HepG2 (cell line): ENCODE results near the gene SNX21. TPM values are rescaled to one million over a fixed set of nuclear protein-coding genes. Genes with fewer than 3 reads are reported as not detected.
A peak's percentile ranks its signal among the peaks of the same experiment; 100 is the strongest.

ENCODE experiments used
- CCAR2 ChIP-seq: fragments of 200-400 bp; formaldehyde crosslinking; optimal IDR thresholded peaks from 2 replicates; pipeline ENCODE3; 2018; ENCODE audit warnings: low read depth, mild to moderate bottlenecking, low read length, moderate library complexity
- NCOA5 ChIP-seq: sonication (generic); formaldehyde crosslinking; IDR thresholded peaks from 2 replicates; pipeline ENCODE4 v1.4.0; 2020; ENCODE audit warnings: missing genetic modification reagents
- RBM39 ChIP-seq: fragments of 200-400 bp; formaldehyde crosslinking; IDR thresholded peaks from one replicate; pipeline ENCODE4 v1.6.1; 2018; ENCODE audit warnings: antibody characterized with exemption, mild to moderate bottlenecking, low read depth, low read length; ENCODE audit not compliant: poor library complexity, severe bottlenecking
- SAP130 ChIP-seq: IDR thresholded peaks from 2 replicates; pipeline ENCODE4 v1.6.1; 2016; ENCODE audit warnings: low read depth
- ZFP36L1 ChIP-seq: sonication (generic); formaldehyde crosslinking; IDR thresholded peaks from 2 replicates; pipeline ENCODE4 v1.8.0; 2022; ENCODE audit warnings: mild to moderate bottlenecking, missing genetic modification reagents, moderate library complexity
- ZFP62 ChIP-seq: sonication (generic); formaldehyde crosslinking; IDR thresholded peaks from 2 replicates; pipeline ENCODE4 v1.4.0; 2020; ENCODE audit warnings: missing genetic modification reagents
- ZNF343 ChIP-seq: sonication (generic); formaldehyde crosslinking; IDR thresholded peaks from 2 replicates; pipeline ENCODE4 v1.4.0; 2020; ENCODE audit warnings: mild to moderate bottlenecking, missing genetic modification reagents
- ZNF441 ChIP-seq: sonication (generic); formaldehyde crosslinking; IDR thresholded peaks from 2 replicates; pipeline ENCODE4 v1.7.0; 2021; ENCODE audit warnings: missing genetic modification reagents, borderline replicate concordance
- polyA plus RNA-seq, 8 experiments: library from polyadenylated mRNA; depleted of rRNA in 3 of 8; stranded (reverse) in 7 of 8; unstranded in 1 of 8; fragments of >200 nt; fragmentation: Illumina TruSeq in 4 of 8; extraction: Trizol in 4 of 8; gene quantifications; 2 replicates each; pipeline versions ENCODE4 v1.2.1 to v1.2.3, GENCODE V29; 2011 to 2016; ENCODE audit warnings: low read depth in 4 of 8, missing spikeins in 1 of 8, mixed read lengths in 1 of 8; ENCODE audit not compliant: insufficient read depth in 1 of 8
- total RNA-seq, 5 experiments: library from RNA; depleted of rRNA; stranded (reverse); fragments of >200 nt; fragmentation: Illumina TruSeq; extraction: Trizol; gene quantifications; 2 replicates each; pipeline ENCODE4 v1.2.3, GENCODE V29; 2016; ENCODE audit warnings: low read depth in 1 of 5
- TF ChIP-seq, protein P1 (sequence below): IDR thresholded peaks from 2 replicates; pipeline ENCODE4 v1.6.1; 2016; ENCODE audit warnings: low read depth, missing genetic modification reagents, missing compliant biosample characterization
- TF ChIP-seq, protein P2 (sequence below): sonication (generic); formaldehyde crosslinking; IDR thresholded peaks from 2 replicates; pipeline ENCODE4 v1.5.1; 2020; ENCODE audit warnings: mild to moderate bottlenecking, missing genetic modification reagents, borderline replicate concordance
- TF ChIP-seq, protein P3 (sequence below), 2 experiments: sonication (generic) in 1 of 2; formaldehyde crosslinking in 1 of 2; IDR thresholded peaks; 2 replicates each; pipeline versions ENCODE4 v1.4.0 to v1.6.1; 2018 to 2020; ENCODE audit warnings: missing genetic modification reagents in 2 of 2, borderline replicate concordance in 1 of 2, low read depth in 1 of 2, mild to moderate bottlenecking in 1 of 2, missing biosample characterization in 1 of 2
- TF ChIP-seq, protein P4 (sequence below): sonication (generic); formaldehyde crosslinking; IDR thresholded peaks from 2 replicates; pipeline ENCODE4 v1.4.0; 2020; ENCODE audit warnings: missing genetic modification reagents, borderline replicate concordance
- TF ChIP-seq, protein P5 (sequence below): sonication (generic); formaldehyde crosslinking; IDR thresholded peaks from 2 replicates; pipeline ENCODE4 v1.8.0; 2022; ENCODE audit warnings: missing genetic modification reagents, mild to moderate bottlenecking, moderate library complexity, borderline replicate concordance

The SNX21 gene
- total and polyA plus RNA-seq, 2 of the 13 experiments (the other 11 are each of a cell fraction or from before 2014, with no cell fraction given) = 7.7 to 12.8 TPM

DNA sequence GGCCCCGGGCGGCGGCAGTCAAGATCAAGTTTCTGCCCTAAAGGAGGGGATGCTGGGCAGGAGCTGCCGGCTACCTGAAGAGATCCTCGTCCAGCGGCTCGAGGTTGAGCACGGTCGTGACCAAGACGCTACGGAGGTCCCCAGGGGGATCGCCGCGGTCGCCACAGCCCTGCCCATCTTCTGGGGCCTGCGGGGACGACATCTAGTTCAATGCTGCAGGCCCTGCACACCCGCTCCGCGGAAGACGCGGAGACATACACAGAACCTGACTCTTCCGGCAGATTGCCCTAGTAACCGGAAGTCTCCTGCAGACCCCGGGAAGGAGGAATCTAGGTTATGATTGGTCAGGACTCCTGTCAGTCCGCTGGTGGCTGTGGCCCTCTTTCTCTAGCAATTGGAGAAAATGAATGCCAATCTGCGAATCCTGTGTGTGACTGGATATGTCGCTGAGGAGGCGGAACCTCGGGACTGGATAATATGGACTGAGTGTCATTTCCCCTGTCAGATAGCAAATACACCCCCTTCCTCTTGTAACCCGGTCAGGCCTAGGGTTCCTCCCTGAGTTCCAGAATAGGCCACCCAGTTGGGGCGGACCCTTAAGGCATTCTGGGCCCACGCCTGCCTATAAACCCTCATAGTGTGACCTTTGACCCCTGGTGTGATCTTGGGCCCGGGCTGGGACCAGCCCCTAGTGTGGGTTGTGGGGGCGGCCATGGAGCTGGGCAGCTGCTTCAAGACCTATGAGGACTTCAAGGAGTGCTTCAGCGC is 23.7 kb downstream of the SNX21 start, which contains the start of the genes ACOT8 and ZSWIM3 (continued):
- TF ChIP-seq, protein P1, sequence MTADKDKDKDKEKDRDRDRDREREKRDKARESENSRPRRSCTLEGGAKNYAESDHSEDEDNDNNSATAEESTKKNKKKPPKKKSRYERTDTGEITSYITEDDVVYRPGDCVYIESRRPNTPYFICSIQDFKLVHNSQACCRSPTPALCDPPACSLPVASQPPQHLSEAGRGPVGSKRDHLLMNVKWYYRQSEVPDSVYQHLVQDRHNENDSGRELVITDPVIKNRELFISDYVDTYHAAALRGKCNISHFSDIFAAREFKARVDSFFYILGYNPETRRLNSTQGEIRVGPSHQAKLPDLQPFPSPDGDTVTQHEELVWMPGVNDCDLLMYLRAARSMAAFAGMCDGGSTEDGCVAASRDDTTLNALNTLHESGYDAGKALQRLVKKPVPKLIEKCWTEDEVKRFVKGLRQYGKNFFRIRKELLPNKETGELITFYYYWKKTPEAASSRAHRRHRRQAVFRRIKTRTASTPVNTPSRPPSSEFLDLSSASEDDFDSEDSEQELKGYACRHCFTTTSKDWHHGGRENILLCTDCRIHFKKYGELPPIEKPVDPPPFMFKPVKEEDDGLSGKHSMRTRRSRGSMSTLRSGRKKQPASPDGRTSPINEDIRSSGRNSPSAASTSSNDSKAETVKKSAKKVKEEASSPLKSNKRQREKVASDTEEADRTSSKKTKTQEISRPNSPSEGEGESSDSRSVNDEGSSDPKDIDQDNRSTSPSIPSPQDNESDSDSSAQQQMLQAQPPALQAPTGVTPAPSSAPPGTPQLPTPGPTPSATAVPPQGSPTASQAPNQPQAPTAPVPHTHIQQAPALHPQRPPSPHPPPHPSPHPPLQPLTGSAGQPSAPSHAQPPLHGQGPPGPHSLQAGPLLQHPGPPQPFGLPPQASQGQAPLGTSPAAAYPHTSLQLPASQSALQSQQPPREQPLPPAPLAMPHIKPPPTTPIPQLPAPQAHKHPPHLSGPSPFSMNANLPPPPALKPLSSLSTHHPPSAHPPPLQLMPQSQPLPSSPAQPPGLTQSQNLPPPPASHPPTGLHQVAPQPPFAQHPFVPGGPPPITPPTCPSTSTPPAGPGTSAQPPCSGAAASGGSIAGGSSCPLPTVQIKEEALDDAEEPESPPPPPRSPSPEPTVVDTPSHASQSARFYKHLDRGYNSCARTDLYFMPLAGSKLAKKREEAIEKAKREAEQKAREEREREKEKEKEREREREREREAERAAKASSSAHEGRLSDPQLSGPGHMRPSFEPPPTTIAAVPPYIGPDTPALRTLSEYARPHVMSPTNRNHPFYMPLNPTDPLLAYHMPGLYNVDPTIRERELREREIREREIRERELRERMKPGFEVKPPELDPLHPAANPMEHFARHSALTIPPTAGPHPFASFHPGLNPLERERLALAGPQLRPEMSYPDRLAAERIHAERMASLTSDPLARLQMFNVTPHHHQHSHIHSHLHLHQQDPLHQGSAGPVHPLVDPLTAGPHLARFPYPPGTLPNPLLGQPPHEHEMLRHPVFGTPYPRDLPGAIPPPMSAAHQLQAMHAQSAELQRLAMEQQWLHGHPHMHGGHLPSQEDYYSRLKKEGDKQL (CRISPR knock-in tag) = no peak
- peak; percentile 44 for TF ChIP-seq RBM39
- TF ChIP-seq NCOA5 (CRISPR knock-in tag) = peak; percentile 37; the same call in 1 of the 2 replicates
- TF ChIP-seq, protein P2, sequence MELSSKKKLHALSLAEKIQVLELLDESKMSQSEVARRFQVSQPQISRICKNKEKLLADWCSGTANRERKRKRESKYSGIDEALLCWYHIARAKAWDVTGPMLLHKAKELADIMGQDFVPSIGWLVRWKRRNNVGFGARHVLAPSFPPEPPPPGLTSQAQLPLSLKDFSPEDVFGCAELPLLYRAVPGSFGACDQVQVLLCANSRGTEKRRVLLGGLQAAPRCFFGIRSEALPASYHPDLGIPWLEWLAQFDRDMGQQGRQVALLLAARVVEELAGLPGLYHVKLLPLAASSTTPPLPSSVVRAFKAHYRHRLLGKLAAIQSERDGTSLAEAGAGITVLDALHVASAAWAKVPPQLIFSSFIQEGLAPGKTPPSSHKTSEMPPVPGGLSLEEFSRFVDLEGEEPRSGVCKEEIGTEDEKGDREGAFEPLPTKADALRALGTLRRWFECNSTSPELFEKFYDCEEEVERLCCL = 0 out of 2 replicates have a peak, but pooled peaks have one; percentile 13
- TF ChIP-seq, protein P3, sequence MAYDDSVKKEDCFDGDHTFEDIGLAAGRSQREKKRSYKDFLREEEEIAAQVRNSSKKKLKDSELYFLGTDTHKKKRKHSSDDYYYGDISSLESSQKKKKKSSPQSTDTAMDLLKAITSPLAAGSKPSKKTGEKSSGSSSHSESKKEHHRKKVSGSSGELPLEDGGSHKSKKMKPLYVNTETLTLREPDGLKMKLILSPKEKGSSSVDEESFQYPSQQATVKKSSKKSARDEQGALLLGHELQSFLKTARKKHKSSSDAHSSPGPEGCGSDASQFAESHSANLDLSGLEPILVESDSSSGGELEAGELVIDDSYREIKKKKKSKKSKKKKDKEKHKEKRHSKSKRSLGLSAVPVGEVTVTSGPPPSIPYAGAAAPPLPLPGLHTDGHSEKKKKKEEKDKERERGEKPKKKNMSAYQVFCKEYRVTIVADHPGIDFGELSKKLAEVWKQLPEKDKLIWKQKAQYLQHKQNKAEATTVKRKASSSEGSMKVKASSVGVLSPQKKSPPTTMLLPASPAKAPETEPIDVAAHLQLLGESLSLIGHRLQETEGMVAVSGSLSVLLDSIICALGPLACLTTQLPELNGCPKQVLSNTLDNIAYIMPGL (CRISPR knock-in tag; IDR thresholded peaks at IDR 0.05; ENCODE audit: borderline replicate concordance in 1 of 2, low read depth in 1 of 2) = peak; percentile 74 to 81
- no peak; the same call in 1 of the 2 replicates for TF ChIP-seq ZFP62 (CRISPR knock-in tag)
- TF ChIP-seq ZNF441 (CRISPR knock-in tag) = peak; percentile 81
- no peak for TF ChIP-seq ZNF343 (CRISPR knock-in tag)
- no peak for TF ChIP-seq CCAR2
- TF ChIP-seq, protein P4, sequence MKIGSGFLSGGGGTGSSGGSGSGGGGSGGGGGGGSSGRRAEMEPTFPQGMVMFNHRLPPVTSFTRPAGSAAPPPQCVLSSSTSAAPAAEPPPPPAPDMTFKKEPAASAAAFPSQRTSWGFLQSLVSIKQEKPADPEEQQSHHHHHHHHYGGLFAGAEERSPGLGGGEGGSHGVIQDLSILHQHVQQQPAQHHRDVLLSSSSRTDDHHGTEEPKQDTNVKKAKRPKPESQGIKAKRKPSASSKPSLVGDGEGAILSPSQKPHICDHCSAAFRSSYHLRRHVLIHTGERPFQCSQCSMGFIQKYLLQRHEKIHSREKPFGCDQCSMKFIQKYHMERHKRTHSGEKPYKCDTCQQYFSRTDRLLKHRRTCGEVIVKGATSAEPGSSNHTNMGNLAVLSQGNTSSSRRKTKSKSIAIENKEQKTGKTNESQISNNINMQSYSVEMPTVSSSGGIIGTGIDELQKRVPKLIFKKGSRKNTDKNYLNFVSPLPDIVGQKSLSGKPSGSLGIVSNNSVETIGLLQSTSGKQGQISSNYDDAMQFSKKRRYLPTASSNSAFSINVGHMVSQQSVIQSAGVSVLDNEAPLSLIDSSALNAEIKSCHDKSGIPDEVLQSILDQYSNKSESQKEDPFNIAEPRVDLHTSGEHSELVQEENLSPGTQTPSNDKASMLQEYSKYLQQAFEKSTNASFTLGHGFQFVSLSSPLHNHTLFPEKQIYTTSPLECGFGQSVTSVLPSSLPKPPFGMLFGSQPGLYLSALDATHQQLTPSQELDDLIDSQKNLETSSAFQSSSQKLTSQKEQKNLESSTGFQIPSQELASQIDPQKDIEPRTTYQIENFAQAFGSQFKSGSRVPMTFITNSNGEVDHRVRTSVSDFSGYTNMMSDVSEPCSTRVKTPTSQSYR = peak; percentile 28; the same call in 1 of the 2 replicates
- TF ChIP-seq SAP130 (CRISPR knock-in tag) = peak; percentile 100
- TF ChIP-seq, protein P5, sequence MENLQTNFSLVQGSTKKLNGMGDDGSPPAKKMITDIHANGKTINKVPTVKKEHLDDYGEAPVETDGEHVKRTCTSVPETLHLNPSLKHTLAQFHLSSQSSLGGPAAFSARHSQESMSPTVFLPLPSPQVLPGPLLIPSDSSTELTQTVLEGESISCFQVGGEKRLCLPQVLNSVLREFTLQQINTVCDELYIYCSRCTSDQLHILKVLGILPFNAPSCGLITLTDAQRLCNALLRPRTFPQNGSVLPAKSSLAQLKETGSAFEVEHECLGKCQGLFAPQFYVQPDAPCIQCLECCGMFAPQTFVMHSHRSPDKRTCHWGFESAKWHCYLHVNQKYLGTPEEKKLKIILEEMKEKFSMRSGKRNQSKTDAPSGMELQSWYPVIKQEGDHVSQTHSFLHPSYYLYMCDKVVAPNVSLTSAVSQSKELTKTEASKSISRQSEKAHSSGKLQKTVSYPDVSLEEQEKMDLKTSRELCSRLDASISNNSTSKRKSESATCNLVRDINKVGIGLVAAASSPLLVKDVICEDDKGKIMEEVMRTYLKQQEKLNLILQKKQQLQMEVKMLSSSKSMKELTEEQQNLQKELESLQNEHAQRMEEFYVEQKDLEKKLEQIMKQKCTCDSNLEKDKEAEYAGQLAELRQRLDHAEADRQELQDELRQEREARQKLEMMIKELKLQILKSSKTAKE (CRISPR knock-in tag) = no peak
- TF ChIP-seq ZFP36L1 = 0 out of 2 replicates have a peak, but pooled peaks have one; percentile 41
